Activated T-helper 2 cell treated with anti-CD3 and anti-CD28 coated beads, Interferon-gamma antibody, Interleukin-2, Interleukin-4, amounts not matched to agents 10 μg/mL and 5 μg/mL and 100 μg/mL, durations not matched to agents 14 hours and 24 hours and 36 hours (primary cell): Measurements from ENCODE around the gene KCNK10. TPM values are rescaled to one million over a fixed set of nuclear protein-coding genes. Genes with fewer than 3 reads are reported as not detected.

Experiments
- DNase-seq: peaks from one replicate; pipeline ENCODE4 v3.0.0; 2021; ENCODE audit warnings: low spot score
- H3K27ac Mint-ChIP-seq: one replicate; pipeline ENCODE4 v1.8.0; 2021; ENCODE audit warnings: mixed read lengths
- H3K27me3 Mint-ChIP-seq: one replicate; pipeline ENCODE4 v1.8.0; 2021; ENCODE audit warnings: low read depth, mixed read lengths
- H3K36me3 Mint-ChIP-seq: one replicate; pipeline ENCODE4 v1.8.0; 2021; ENCODE audit warnings: low read depth, mixed read lengths
- H3K4me1 Mint-ChIP-seq: one replicate; pipeline ENCODE4 v1.8.0; 2021; ENCODE audit warnings: low read depth, mixed read lengths
- H3K4me3 Mint-ChIP-seq: one replicate; pipeline ENCODE4 v1.8.0; 2021; ENCODE audit warnings: low read depth, mild to moderate bottlenecking, moderate library complexity, mixed read lengths
- H3K9me3 Mint-ChIP-seq: one replicate; pipeline ENCODE4 v1.8.0; 2021; ENCODE audit warnings: mixed read lengths
- intact Hi-C: fragments of 100-400 bp; cut with micrococcal nuclease; formaldehyde crosslinking; loops from one replicate; pipeline ENCODE4 v1.15.1; 2023
- total RNA-seq: library from RNA; stranded (reverse); gene quantifications from 2 replicates; pipeline ENCODE4 v1.2.3, GENCODE V29; 2022

The KCNK10 gene
- total RNA-seq, 1 donor from 2014 or later: not detected

DNA sequence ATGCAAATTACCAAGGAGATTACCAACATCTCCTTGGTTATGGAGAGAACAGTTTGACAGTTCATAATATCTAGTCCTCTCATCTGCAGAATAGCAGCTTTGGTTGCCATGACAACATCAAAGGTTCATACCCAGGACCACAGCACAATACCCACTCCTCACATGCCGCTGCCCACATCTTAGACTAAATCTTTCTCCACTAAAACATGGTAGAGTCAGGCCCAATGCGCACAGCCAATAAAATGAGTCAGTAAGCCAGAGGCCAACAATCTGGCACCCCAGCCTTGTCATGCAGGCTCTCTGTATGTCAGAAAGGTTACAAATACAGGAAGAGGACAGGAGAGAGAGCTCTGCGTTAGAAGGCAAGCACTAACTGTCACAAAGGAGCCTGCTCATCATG lies 70.6 kb downstream of the KCNK10 start:
- H3K36me3 Mint-ChIP-seq: no peaks in the 10 kb centered on the region
- intact Hi-C loops: no loop called here
- peaks cover 4% of the 10 kb centered on the region for H3K27me3 Mint-ChIP-seq
- H3K4me1 Mint-ChIP-seq: no peaks in the 10 kb centered on the region
- no peaks in the 10 kb centered on the region for H3K9me3 Mint-ChIP-seq
- no peak overlapping the region for H3K27ac Mint-ChIP-seq
- DNase-seq: no peak
- no peak overlapping the region for H3K4me3 Mint-ChIP-seq

DNA sequence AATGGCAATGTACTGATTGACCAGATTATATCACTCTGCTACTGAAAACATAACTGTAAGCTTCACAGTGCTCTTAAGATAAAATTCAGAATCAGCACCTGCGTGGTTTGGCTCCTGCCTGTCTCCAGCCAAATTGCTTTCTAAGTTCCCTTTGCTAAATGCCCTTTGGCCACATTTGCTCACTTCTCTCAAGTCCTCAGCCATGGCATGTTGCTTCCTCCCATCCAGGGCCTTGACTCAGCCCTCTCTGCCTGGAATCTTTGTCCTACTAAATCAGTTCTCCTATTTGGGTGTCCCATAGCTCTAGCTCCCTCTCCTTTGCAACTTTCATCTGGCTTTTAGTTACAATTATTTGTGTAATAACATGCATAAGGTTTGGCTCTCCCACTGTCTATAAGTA lies 71.4 kb downstream of the KCNK10 start:
- DNase-seq: no peak
- no peak overlapping the region for H3K27ac Mint-ChIP-seq
- no peaks in the 10 kb centered on the region for H3K9me3 Mint-ChIP-seq
- H3K4me3 Mint-ChIP-seq: no peak overlapping the region
- no peaks in the 10 kb centered on the region for H3K4me1 Mint-ChIP-seq
- no peaks in the 10 kb centered on the region for H3K36me3 Mint-ChIP-seq
- peaks cover 1% of the 10 kb centered on the region for H3K27me3 Mint-ChIP-seq
- intact Hi-C loops: no loop called here

DNA sequence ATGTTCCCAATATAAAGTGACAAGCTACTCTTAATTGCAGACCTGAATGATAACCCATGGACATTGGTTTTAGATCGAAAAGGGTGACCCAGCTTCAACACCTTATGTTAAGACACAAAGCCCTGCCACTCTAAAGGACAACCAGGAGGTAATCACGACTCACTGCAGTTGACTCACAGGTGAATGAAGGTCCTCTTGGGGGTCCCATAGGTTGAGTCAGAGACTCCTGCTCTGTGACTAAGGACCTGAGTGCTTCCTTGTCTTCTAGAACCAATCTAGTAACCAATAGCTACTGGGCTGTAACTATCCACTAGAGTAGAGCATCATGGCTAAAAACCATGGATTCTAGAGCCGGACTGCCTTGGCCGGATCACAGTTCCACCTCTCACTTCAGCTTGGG lies 73.8 kb downstream of the KCNK10 start:
- Mint-ChIP-seq H3K4me1 (no peaks in the 10 kb centered on the region), H3K4me3 (no peak overlapping the region), H3K9me3 (no peaks in the 10 kb centered on the region), H3K27me3 (peaks cover 1% of the 10 kb centered on the region), H3K36me3 (no peaks in the 10 kb centered on the region), H3K27ac (no peak overlapping the region)
- no peak for DNase-seq
- intact Hi-C loops: no loop called here

DNA sequence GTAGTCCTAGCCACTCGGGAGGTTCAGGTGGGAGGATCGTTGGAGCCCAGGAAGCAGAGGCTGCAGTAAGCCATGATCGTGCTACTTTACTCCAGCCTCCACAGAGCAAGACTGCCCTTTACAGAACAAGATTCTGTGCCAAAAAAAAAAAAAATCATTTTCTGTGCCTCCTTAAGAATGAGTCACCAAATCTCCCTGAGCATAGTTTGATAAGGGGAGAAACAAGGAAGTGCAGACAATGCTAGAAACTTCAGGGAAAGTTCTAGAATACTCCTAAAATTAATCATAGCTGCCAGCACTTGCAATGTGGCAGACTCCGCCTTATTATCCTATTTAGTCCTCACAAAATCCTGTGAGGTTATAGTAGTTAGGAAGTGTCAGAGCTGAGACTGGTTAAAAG lies 74.5 kb downstream of the KCNK10 start:
- H3K4me3 Mint-ChIP-seq: no peak overlapping the region
- no peaks in the 10 kb centered on the region for H3K36me3 Mint-ChIP-seq
- H3K27me3 Mint-ChIP-seq: peaks cover 1% of the 10 kb centered on the region
- no peak overlapping the region for H3K27ac Mint-ChIP-seq
- intact Hi-C loops: no loop called here
- no peaks in the 10 kb centered on the region for H3K9me3 Mint-ChIP-seq
- DNase-seq: no peak
- no peaks in the 10 kb centered on the region for H3K4me1 Mint-ChIP-seq

DNA sequence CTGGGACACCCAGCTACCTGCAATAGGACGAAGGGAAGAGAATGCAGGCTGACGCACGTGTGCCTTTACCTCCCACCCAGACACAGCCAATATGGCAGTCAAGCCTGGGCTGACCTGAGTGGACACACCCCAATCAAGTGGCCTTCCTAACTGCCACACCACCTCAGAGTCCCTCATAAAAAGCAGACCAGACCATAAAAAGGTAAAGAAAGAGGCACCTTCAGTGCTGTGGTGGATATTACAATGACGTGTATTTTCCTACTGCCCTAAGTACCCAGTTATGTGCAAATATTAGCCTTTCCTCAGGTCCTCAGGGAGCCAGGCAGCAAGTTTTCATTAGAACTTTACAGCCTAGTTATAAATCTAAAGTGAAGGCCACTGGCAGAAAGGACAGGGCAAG lies 75.8 kb downstream of the KCNK10 start:
- no peak overlapping the region for H3K4me3 Mint-ChIP-seq
- no peaks in the 10 kb centered on the region for H3K9me3 Mint-ChIP-seq
- H3K27ac Mint-ChIP-seq: no peak overlapping the region
- H3K36me3 Mint-ChIP-seq: no peaks in the 10 kb centered on the region
- H3K4me1 Mint-ChIP-seq: no peaks in the 10 kb centered on the region
- no peak for DNase-seq
- peaks cover 1% of the 10 kb centered on the region for H3K27me3 Mint-ChIP-seq
- intact Hi-C loops: no loop called here

DNA sequence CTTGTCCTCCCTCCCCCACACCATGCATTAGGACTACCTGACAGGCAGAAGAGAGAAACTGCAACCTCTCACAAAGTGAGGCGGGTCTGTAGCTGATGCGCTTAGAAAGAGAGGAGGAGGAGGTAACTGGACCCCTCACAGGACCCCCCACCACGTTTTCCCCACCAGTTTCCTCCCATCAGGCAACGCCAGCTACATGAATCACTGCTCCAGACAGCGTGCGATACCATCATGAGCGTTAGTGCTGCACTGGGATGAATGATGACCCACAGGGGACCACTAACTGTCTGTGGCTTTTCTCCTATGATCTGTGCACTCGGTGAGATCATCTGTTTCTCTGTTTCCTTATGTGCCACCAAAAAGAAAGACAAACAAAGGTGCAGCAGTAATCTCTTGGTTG lies 77.7 kb downstream of the KCNK10 start:
- H3K4me1 Mint-ChIP-seq: no peaks in the 10 kb centered on the region
- no peak for DNase-seq
- intact Hi-C loops: no loop called here
- no peak overlapping the region for H3K27ac Mint-ChIP-seq
- no peak overlapping the region for H3K4me3 Mint-ChIP-seq
- H3K9me3 Mint-ChIP-seq: no peaks in the 10 kb centered on the region
- no peaks in the 10 kb centered on the region for H3K36me3 Mint-ChIP-seq
- no peaks in the 10 kb centered on the region for H3K27me3 Mint-ChIP-seq

DNA sequence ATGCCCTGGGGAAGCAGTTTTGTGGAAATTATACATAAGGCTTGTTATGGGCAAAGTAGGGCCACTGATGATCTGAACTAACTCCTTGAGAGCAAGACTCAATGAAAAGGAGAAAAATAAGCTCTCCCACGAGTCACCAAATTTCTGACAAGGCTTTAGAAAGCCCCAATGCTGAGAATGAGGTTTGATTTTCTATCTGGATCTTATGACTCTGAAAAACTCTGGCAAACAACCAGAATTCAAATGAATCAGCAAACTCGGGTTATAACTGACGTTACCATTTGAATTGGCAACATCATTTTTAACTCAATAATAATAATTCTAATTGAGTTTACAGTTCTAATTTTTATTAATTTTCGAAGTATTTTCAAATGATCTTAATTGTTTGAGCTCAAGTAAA lies 79.1 kb downstream of the KCNK10 start:
- H3K9me3 Mint-ChIP-seq: no peaks in the 10 kb centered on the region
- no peaks in the 10 kb centered on the region for H3K36me3 Mint-ChIP-seq
- H3K27ac Mint-ChIP-seq: no peak overlapping the region
- no peaks in the 10 kb centered on the region for H3K4me1 Mint-ChIP-seq
- no peak for DNase-seq
- intact Hi-C loops: no loop called here
- no peak overlapping the region for H3K4me3 Mint-ChIP-seq
- no peaks in the 10 kb centered on the region for H3K27me3 Mint-ChIP-seq

DNA sequence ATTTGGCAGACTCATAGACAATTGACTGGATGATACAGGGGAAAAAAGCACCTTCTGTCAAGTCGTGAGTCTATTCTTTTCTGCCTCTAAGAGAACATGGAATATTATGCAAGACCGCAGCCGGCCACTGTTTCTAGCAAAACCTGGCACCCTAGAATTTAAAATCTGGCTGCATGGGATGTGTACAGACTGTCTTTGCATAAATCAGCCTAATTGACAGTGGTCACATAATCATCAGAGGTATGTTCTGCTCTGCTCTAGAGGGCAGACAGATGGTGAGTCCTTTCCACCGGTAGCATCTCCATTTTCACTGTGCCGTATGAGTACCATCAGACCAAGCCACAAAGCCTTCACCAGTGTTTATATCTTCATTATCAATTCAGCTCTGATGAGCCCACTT lies 80.6 kb downstream of the KCNK10 start:
- DNase-seq: no peak
- no peaks in the 10 kb centered on the region for H3K4me1 Mint-ChIP-seq
- H3K27ac Mint-ChIP-seq: no peak overlapping the region
- H3K4me3 Mint-ChIP-seq: no peak overlapping the region
- no peaks in the 10 kb centered on the region for H3K27me3 Mint-ChIP-seq
- intact Hi-C loops: no loop called here
- H3K36me3 Mint-ChIP-seq: no peaks in the 10 kb centered on the region
- no peaks in the 10 kb centered on the region for H3K9me3 Mint-ChIP-seq

DNA sequence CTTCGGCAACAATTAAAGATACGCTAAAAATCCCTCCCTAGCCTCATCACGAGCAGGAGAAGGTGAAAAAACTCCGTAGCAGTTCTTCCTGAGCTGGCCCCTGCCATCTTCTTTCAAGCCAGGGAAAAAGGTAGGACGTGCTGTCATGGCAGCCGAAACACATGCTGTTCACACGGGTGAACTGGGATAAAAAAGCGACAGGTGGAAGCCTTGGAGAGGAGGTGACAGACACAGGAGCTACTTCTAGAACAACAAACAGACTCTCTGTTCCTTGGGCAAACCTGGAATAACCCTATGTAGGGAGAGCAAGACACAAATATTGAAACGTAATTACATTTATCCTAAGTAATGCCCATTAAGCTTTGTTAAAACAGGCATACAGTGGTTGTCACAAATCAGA lies 81.3 kb downstream of the KCNK10 start:
- Mint-ChIP-seq H3K27ac (no peak overlapping the region), H3K4me1 (no peaks in the 10 kb centered on the region), H3K27me3 (peaks cover 3% of the 10 kb centered on the region), H3K9me3 (no peaks in the 10 kb centered on the region), H3K36me3 (no peaks in the 10 kb centered on the region), H3K4me3 (no peak overlapping the region)
- intact Hi-C loops: no loop called here
- DNase-seq: no peak

DNA sequence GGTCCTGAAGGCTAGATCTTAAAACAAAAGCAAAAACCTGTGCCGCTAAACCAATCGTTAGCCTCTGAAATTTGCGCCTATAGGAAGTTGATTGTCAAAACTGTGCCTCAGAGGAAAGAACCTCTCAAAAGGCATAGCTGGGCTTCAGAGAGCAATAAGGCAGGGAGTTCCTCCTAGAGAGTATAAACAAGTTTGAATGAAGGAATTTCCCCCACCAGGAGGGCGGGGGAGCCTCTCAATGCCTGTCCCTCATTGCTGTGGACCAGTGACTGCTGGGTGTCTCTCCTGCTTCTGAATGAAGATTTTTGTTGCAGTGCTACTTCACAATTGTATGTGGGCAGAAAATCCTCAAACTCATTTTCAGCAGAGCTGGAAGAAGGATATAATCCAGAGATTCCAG lies 88.6 kb downstream of the KCNK10 start:
- Mint-ChIP-seq H3K27me3 (peaks cover 17% of the 10 kb centered on the region), H3K4me1 (no peaks in the 10 kb centered on the region), H3K4me3 (no peak overlapping the region), H3K9me3 (no peaks in the 10 kb centered on the region), H3K36me3 (no peaks in the 10 kb centered on the region), H3K27ac (no peak overlapping the region)
- no peak for DNase-seq
- intact Hi-C loops: no loop called here

DNA sequence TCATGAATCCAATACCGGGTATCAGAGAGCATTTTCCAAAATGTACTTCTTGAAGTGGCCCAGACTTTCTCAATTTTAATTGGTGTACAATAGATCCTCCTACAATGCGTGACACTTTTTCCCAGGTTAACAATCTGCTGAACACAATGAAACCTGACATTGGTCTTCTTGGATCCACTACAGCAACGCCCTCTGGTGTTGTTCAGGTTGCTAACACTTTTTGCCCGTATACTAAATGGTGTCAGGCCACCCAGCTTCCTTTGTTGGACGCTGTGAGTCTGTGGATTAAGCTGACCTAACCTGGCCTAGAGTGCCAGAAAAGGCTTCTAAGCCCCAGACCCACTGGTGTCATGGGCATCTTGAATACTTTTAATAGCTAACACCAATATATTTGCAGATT lies 89.2 kb downstream of the KCNK10 start:
- no peaks in the 10 kb centered on the region for H3K36me3 Mint-ChIP-seq
- H3K27ac Mint-ChIP-seq: no peak overlapping the region
- intact Hi-C loops: no loop called here
- H3K9me3 Mint-ChIP-seq: no peaks in the 10 kb centered on the region
- no peak for DNase-seq
- H3K27me3 Mint-ChIP-seq: peaks cover 17% of the 10 kb centered on the region
- H3K4me1 Mint-ChIP-seq: no peaks in the 10 kb centered on the region
- H3K4me3 Mint-ChIP-seq: no peak overlapping the region

DNA sequence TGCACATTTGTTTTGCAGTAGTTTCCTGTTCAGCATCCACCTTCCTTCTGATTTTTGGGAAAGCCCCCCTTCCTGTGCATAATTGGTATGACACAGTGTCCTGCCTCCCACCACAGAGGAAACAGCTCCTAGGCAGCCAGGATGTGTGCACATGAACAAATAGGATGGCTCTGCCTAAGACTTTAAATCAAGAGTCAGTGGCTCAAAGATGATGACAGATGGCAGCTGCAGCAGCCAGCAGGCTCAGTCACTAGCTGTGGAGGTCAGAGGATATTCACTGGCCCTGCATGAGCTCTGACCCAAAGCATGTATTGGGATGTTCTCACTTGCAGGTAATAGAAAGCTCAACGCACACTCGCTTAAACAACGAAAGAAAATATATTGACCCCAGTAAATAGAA lies 90.3 kb downstream of the KCNK10 start:
- H3K9me3 Mint-ChIP-seq: no peaks in the 10 kb centered on the region
- no peak for DNase-seq
- peaks cover 3% of the 10 kb centered on the region for H3K4me1 Mint-ChIP-seq
- intact Hi-C loops: no loop called here
- peaks cover 17% of the 10 kb centered on the region for H3K27me3 Mint-ChIP-seq
- H3K4me3 Mint-ChIP-seq: no peak overlapping the region
- H3K27ac Mint-ChIP-seq: no peak overlapping the region
- no peaks in the 10 kb centered on the region for H3K36me3 Mint-ChIP-seq

DNA sequence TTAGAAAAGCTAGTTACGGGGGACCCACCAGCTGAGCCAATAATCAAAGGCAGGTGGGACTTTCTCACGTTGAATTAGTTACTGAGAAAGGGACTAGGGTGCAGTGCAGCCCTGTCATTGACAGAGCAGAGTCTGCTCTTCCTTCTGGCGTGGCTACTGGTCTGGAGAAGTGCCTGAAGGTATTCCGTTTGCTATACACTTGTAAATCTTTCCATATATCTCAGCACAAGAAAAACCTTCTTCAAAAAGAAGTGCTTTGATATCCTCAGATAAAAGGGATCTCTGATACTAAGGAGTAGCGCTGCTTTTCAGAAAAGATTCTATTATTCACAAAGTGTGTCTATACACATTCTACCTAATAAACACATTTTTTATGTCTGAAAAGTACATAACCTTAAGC lies 91.5 kb downstream of the KCNK10 start:
- Mint-ChIP-seq H3K27ac (no peak overlapping the region), H3K9me3 (no peaks in the 10 kb centered on the region), H3K36me3 (no peaks in the 10 kb centered on the region), H3K4me3 (no peak overlapping the region), H3K27me3 (peaks cover 15% of the 10 kb centered on the region), H3K4me1 (peaks cover 3% of the 10 kb centered on the region)
- intact Hi-C loops: no loop called here
- DNase-seq: no peak

DNA sequence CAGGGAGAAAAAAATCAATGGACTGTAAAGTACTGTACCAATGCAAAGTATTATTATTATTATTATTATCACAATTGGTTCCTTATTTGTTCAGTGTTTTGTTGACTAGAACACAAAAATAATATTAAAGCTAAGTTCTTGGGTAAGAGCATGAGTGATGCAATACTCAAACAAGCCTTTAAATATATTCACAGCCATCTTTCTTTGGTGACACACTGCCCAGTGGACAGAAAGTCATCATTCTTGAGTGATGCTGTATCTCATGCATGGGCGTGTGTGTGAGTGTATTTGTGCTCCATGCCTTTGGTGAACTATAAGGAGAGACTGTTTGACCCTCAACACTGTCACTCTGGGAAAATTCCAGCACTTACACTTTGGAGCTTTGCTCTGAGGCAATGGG lies 93.6 kb downstream of the KCNK10 start:
- Mint-ChIP-seq H3K27ac (no peak overlapping the region), H3K9me3 (peaks cover 4% of the 10 kb centered on the region), H3K27me3 (peaks cover 7% of the 10 kb centered on the region), H3K4me3 (no peak overlapping the region), H3K36me3 (no peaks in the 10 kb centered on the region), H3K4me1 (peaks cover 3% of the 10 kb centered on the region)
- DNase-seq: no peak
- intact Hi-C loops: no loop called here
